Stimulated activated CD4-positive, alpha-beta T cell treated with anti-CD3 and anti-CD28 coated beads, Interleukin-1b, Interleukin-23, amount 100 ng/mL, for 24 hours (primary cell): Measurements from ENCODE around the gene CMSS1.
"Not testable (repeated sequence)": the region's sequence is repeated elsewhere in the genome, so short reads cannot be mapped to it uniquely, and the experiment has no call there.

Source experiments
- DNase-seq, 4 experiments: peaks; one replicate each; pipeline ENCODE4 v3.0.0-alpha.2; 2020; ENCODE audit warnings: low read depth in 4 of 4, low spot score in 1 of 4

CMSS1 gene

GRCh38 chr3:99817047-99817436 lies 620 bp upstream of the CMSS1 start:
- DNase-seq = no peak

- no peak for DNase-seq
Observed at GRCh38 chr3:99818818-99819217, 1.2 kb downstream of the CMSS1 start.

GRCh38 chr3:99823723-99824711 lies 6.4 kb downstream of the CMSS1 start:
- no peak for DNase-seq

GRCh38 chr3:99825004-99825640 lies 7.5 kb downstream of the CMSS1 start:
- no peak for DNase-seq

GRCh38 chr3:99829844-99830243 lies 12.2 kb downstream of the CMSS1 start:
- DNase-seq = no peak

GRCh38 chr3:99833617-99834205 lies 16.0 kb downstream of the CMSS1 start:
- no peak for DNase-seq

GRCh38 chr3:99834211-99834957 lies 16.7 kb downstream of the CMSS1 start:
- no peak for DNase-seq

- DNase-seq = no peak
Observed at GRCh38 chr3:99836681-99837080, 19.0 kb downstream of the CMSS1 start.

GRCh38 chr3:99837715-99838114 lies 20.1 kb downstream of the CMSS1 start:
- no peak for DNase-seq

- DNase-seq = no peak
Observed at GRCh38 chr3:99838755-99839154, 21.1 kb downstream of the CMSS1 start.

- DNase-seq = no peak
Observed at GRCh38 chr3:99839613-99840012, 22.0 kb downstream of the CMSS1 start.

GRCh38 chr3:99841949-99842348 lies 24.3 kb downstream of the CMSS1 start:
- DNase-seq = not testable (repeated sequence)

GRCh38 chr3:99842826-99843589 lies 25.3 kb downstream of the CMSS1 start:
- no peak for DNase-seq

GRCh38 chr3:99843590-99844258 lies 26.1 kb downstream of the CMSS1 start:
- DNase-seq = no peak

GRCh38 chr3:99845331-99845730 lies 27.7 kb downstream of the CMSS1 start:
- no peak for DNase-seq

- no peak for DNase-seq
Observed at GRCh38 chr3:99845999-99846398, 28.3 kb downstream of the CMSS1 start.

- DNase-seq = no peak
Observed at GRCh38 chr3:99846477-99847160, 29.0 kb downstream of the CMSS1 start.

GRCh38 chr3:99848433-99848832 lies 30.8 kb downstream of the CMSS1 start:
- no peak for DNase-seq

- no peak for DNase-seq
Observed at GRCh38 chr3:99850608-99851007, 32.9 kb downstream of the CMSS1 start.
